ENCODE measurements around the gene RERE.

Gene RERE

GRCh38 chr1:8337776-8338525, 479.5 kb downstream of the RERE start:
- no peak for DNase-seq

- no peak for DNase-seq
These were observed 482.2 kb downstream of the RERE start for GRCh38 chr1:8335246-8335645.

- no peak for DNase-seq
These were observed 483.2 kb downstream of the RERE start for GRCh38 chr1:8334106-8334851.

GRCh38 chr1:8333246-8333987, 484.0 kb downstream of the RERE start:
- no peak for DNase-seq

- DNase-seq = no peak
These were observed 484.6 kb downstream of the RERE start for GRCh38 chr1:8332806-8333205.

- no peak for DNase-seq
These were observed 486.9 kb downstream of the RERE start for GRCh38 chr1:8330271-8331125.

- no peak for DNase-seq
These were observed 487.6 kb downstream of the RERE start for GRCh38 chr1:8329858-8330257.

- no peak for DNase-seq
These were observed 488.0 kb downstream of the RERE start for GRCh38 chr1:8329439-8329838.

GRCh38 chr1:8328271-8328670, 489.2 kb downstream of the RERE start:
- no peak for DNase-seq

GRCh38 chr1:8326265-8326664, 491.2 kb downstream of the RERE start:
- DNase-seq = no peak

GRCh38 chr1:8325771-8326170, 491.7 kb downstream of the RERE start:
- DNase-seq = no peak

- no peak for DNase-seq
These were observed 493.1 kb downstream of the RERE start for GRCh38 chr1:8324176-8324810.

- DNase-seq = no peak
These were observed 493.7 kb downstream of the RERE start for GRCh38 chr1:8323706-8324105.

GRCh38 chr1:8321612-8322011, 495.8 kb downstream of the RERE start:
- no peak for DNase-seq

- no peak for DNase-seq
These were observed 499.0 kb downstream of the RERE start for GRCh38 chr1:8318436-8318835.

GRCh38 chr1:8317647-8318381, 499.6 kb downstream of the RERE start, which contains the start of gene SLC45A1:
Gene SLC45A1, plus strand, starts transcription at chr1:8318114. Its CDS starts 6,216 bp downstream, at chr1:8324330.
- DNase-seq = peak; percentile 28 to 45

- DNase-seq = no peak
These were observed 501.6 kb downstream of the RERE start for GRCh38 chr1:8315573-8316475.

GRCh38 chr1:8314346-8315280, 502.8 kb downstream of the RERE start:
- peak; percentile 53 to 56 for DNase-seq

- no peak for DNase-seq
These were observed 504.2 kb downstream of the RERE start for GRCh38 chr1:8313231-8313630.
